ENCODE measurements around the gene SMCP. TPM values are rescaled to one million over a fixed set of nuclear protein-coding genes. Genes with fewer than 3 reads are reported as not detected.

The SMCP gene
- total RNA-seq, 5 donors from 2014 or later (not counting 1 experiment from before 2014, with no cell fraction given), result not detected

DNA sequence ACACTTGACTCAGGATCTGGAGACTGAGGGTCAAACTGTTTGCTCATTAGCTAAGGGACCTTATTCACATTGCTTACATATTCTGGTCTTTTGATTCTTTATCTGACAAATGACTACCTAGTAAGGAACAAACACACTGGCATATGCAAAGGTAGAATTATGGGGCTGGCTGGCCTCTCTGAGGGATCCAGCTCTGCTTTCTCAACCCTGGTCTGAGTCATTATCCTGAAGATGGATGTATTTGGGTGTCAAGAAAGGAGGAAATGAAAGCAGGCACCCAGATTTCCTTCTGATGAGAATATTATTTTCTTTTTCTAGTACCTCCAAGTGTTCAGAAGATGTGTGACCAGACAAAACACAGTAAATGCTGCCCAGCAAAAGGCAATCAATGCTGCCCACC is 6.0 kb downstream of the SMCP start:
- ATAC-seq (replicated peaks in 1 of 4), result no peak
- Histone ChIP-seq H3K27ac (ENCODE audit: low read length) (no peak overlapping the region), H3K4me3 (ENCODE audit: control insufficient read depth in 1 of 2, extremely low read depth in 1 of 2, low read length in 1 of 2) (no peak overlapping the region), H3K9me3 (no peaks in the 10 kb centered on the region), H3K36me3 (ENCODE audit: control insufficient read depth in 2 of 2, extremely low read depth in 1 of 2, insufficient read depth in 1 of 2, low read length in 1 of 2) (no peaks in the 10 kb centered on the region), H3K4me1 (ENCODE audit: control insufficient read depth in 1 of 2, extremely low read depth in 1 of 2, insufficient read depth in 2 of 2, low read length in 2 of 2) (no peaks in the 10 kb centered on the region), H3K27me3 (replicated peaks in 1 of 2; ENCODE audit: control insufficient read depth in 2 of 2, extremely low read depth in 1 of 2, insufficient read depth in 2 of 2, low read length in 1 of 2) (peaks cover 0 to 3% of the 10 kb centered on the region in 2 experiments)
- Mint-ChIP-seq H3K4me3 (no peak overlapping the region), H3K27ac (no peak overlapping the region), H3K9me3 (no peaks in the 10 kb centered on the region), H3K36me3 (no peaks in the 10 kb centered on the region), H3K27me3 (peaks cover 2 to 8% of the 10 kb centered on the region in 2 donors), H3K4me1 (peaks cover 0 to 5% (median 0%) of the 10 kb centered on the region in 3 donors)
- DNase-seq, result no peak
- ChIA-PET POLR2A (no interaction called here), CTCF (no interaction called here)

GRCh38 chr1:152884506-152884905 is 6.4 kb downstream of the SMCP start:
- Histone ChIP-seq H3K36me3 (ENCODE audit: control insufficient read depth in 2 of 2, extremely low read depth in 1 of 2, insufficient read depth in 1 of 2, low read length in 1 of 2) (no peaks in the 10 kb centered on the region), H3K4me1 (ENCODE audit: control insufficient read depth in 1 of 2, extremely low read depth in 1 of 2, insufficient read depth in 2 of 2, low read length in 2 of 2) (no peaks in the 10 kb centered on the region), H3K27ac (ENCODE audit: low read length) (no peak overlapping the region), H3K4me3 (ENCODE audit: control insufficient read depth in 1 of 2, extremely low read depth in 1 of 2, low read length in 1 of 2) (no peak overlapping the region), H3K9me3 (no peaks in the 10 kb centered on the region), H3K27me3 (replicated peaks in 1 of 2; ENCODE audit: control insufficient read depth in 2 of 2, extremely low read depth in 1 of 2, insufficient read depth in 2 of 2, low read length in 1 of 2) (peaks cover 0 to 3% of the 10 kb centered on the region in 2 experiments)
- no peak overlapping the region for H3K27ac Mint-ChIP-seq
- ChIA-PET CTCF (no interaction called here), POLR2A (no interaction called here)
- WGBS (ENCODE audit: insufficient coverage), result no CpG with 5 or more reads among the region's 1 CpG
- ATAC-seq (replicated peaks in 1 of 4) (no peak), DNase-seq (no peak)
- no peaks in the 10 kb centered on the region for H3K9me3 Mint-ChIP-seq
- H3K36me3 Mint-ChIP-seq, result no peaks in the 10 kb centered on the region
- no peak overlapping the region for H3K4me3 Mint-ChIP-seq
- peaks cover 0 to 5% (median 0%) of the 10 kb centered on the region in 3 donors for H3K4me1 Mint-ChIP-seq
- peaks cover 0 to 8% of the 10 kb centered on the region in 2 donors for H3K27me3 Mint-ChIP-seq

- Histone ChIP-seq H3K4me3 (ENCODE audit: control insufficient read depth in 1 of 2, extremely low read depth in 1 of 2, low read length in 1 of 2) (no peak overlapping the region), H3K4me1 (ENCODE audit: control insufficient read depth in 1 of 2, extremely low read depth in 1 of 2, insufficient read depth in 2 of 2, low read length in 2 of 2) (no peaks in the 10 kb centered on the region), H3K27me3 (replicated peaks in 1 of 2; ENCODE audit: control insufficient read depth in 2 of 2, extremely low read depth in 1 of 2, insufficient read depth in 2 of 2, low read length in 1 of 2) (peaks cover 0 to 3% of the 10 kb centered on the region in 2 experiments), H3K27ac (ENCODE audit: low read length) (no peak overlapping the region), H3K36me3 (ENCODE audit: control insufficient read depth in 2 of 2, extremely low read depth in 1 of 2, insufficient read depth in 1 of 2, low read length in 1 of 2) (no peaks in the 10 kb centered on the region), H3K9me3 (no peaks in the 10 kb centered on the region)
- H3K9me3 Mint-ChIP-seq, result no peaks in the 10 kb centered on the region
- peaks cover 0 to 5% (median 0%) of the 10 kb centered on the region in 3 donors for H3K4me1 Mint-ChIP-seq
- 75% methylated on average over 2 of the region's 4 CpGs for WGBS (ENCODE audit: insufficient coverage)
- ATAC-seq (replicated peaks in 1 of 4) (no peak), DNase-seq (no peak)
- POLR2A ChIA-PET, result no interaction called here
- H3K27ac Mint-ChIP-seq, result no peak overlapping the region
- no peaks in the 10 kb centered on the region for H3K36me3 Mint-ChIP-seq
- CTCF ChIA-PET, result no interaction called here
- H3K27me3 Mint-ChIP-seq, result peaks cover 0 to 10% of the 10 kb centered on the region in 2 donors
- no peak overlapping the region for H3K4me3 Mint-ChIP-seq
These were observed 7.0 kb downstream of the SMCP start for GRCh38 chr1:152884966-152885624.

- no peak for DNase-seq
- 67% methylated on average over 1 of the region's 3 CpGs for WGBS (ENCODE audit: insufficient coverage)
- Mint-ChIP-seq H3K27me3 (peaks cover 0 to 12% of the 10 kb centered on the region in 2 donors), H3K27ac (no peak overlapping the region), H3K4me1 (no peaks in the 10 kb centered on the region), H3K36me3 (no peaks in the 10 kb centered on the region), H3K9me3 (no peaks in the 10 kb centered on the region), H3K4me3 (no peak overlapping the region)
- CTCF ChIA-PET, result no interaction called here
- no peaks in the 10 kb centered on the region for H3K9me3 ChIP-seq
- no peaks in the 10 kb centered on the region for H3K4me1 ChIP-seq (ENCODE audit: control insufficient read depth in 1 of 2, extremely low read depth in 1 of 2, insufficient read depth in 2 of 2, low read length in 2 of 2)
- H3K4me3 ChIP-seq (ENCODE audit: control insufficient read depth in 1 of 2, extremely low read depth in 1 of 2, low read length in 1 of 2), result no peak overlapping the region
- peaks cover 0 to 3% of the 10 kb centered on the region in 2 experiments for H3K27me3 ChIP-seq (replicated peaks in 1 of 2; ENCODE audit: control insufficient read depth in 2 of 2, extremely low read depth in 1 of 2, insufficient read depth in 2 of 2, low read length in 1 of 2)
- POLR2A ChIA-PET, result no interaction called here
- no peak overlapping the region for H3K27ac ChIP-seq (ENCODE audit: low read length)
- no peaks in the 10 kb centered on the region for H3K36me3 ChIP-seq (ENCODE audit: control insufficient read depth in 2 of 2, extremely low read depth in 1 of 2, insufficient read depth in 1 of 2, low read length in 1 of 2)
- no peak for ATAC-seq (replicated peaks in 1 of 4)
These were observed 8.0 kb downstream of the SMCP start for GRCh38 chr1:152886085-152886484.

GRCh38 chr1:152886758-152887409 is 8.8 kb downstream of the SMCP start:
- no peak for ATAC-seq (replicated peaks in 1 of 4)
- DNase-seq, result no peak
- Mint-ChIP-seq H3K9me3 (no peaks in the 10 kb centered on the region), H3K27ac (no peak overlapping the region), H3K27me3 (peaks cover 6 to 18% of the 10 kb centered on the region in 2 donors), H3K4me1 (no peaks in the 10 kb centered on the region), H3K36me3 (no peaks in the 10 kb centered on the region), H3K4me3 (no peak overlapping the region)
- H3K9me3 ChIP-seq, result no peaks in the 10 kb centered on the region
- H3K4me1 ChIP-seq (ENCODE audit: control insufficient read depth in 1 of 2, extremely low read depth in 1 of 2, insufficient read depth in 2 of 2, low read length in 2 of 2), result no peaks in the 10 kb centered on the region
- H3K27ac ChIP-seq (ENCODE audit: low read length), result no peak overlapping the region
- peaks cover 0 to 3% of the 10 kb centered on the region in 2 experiments for H3K27me3 ChIP-seq (replicated peaks in 1 of 2; ENCODE audit: control insufficient read depth in 2 of 2, extremely low read depth in 1 of 2, insufficient read depth in 2 of 2, low read length in 1 of 2)
- WGBS (ENCODE audit: insufficient coverage), result 64% methylated on average over 5 of the region's 8 CpGs
- ChIA-PET CTCF (no interaction called here), POLR2A (no interaction called here)
- H3K4me3 ChIP-seq (ENCODE audit: control insufficient read depth in 1 of 2, extremely low read depth in 1 of 2, low read length in 1 of 2), result no peak overlapping the region
- no peaks in the 10 kb centered on the region for H3K36me3 ChIP-seq (ENCODE audit: control insufficient read depth in 2 of 2, extremely low read depth in 1 of 2, insufficient read depth in 1 of 2, low read length in 1 of 2)

- POLR2A ChIA-PET, result no interaction called here
- Mint-ChIP-seq H3K9me3 (no peaks in the 10 kb centered on the region), H3K27ac (no peak overlapping the region), H3K4me3 (no peak overlapping the region), H3K36me3 (no peaks in the 10 kb centered on the region), H3K27me3 (peaks cover 10 to 20% of the 10 kb centered on the region in 2 donors), H3K4me1 (no peaks in the 10 kb centered on the region)
- Histone ChIP-seq H3K36me3 (ENCODE audit: control insufficient read depth in 2 of 2, extremely low read depth in 1 of 2, insufficient read depth in 1 of 2, low read length in 1 of 2) (no peaks in the 10 kb centered on the region), H3K27me3 (replicated peaks in 1 of 2; ENCODE audit: control insufficient read depth in 2 of 2, extremely low read depth in 1 of 2, insufficient read depth in 2 of 2, low read length in 1 of 2) (peaks cover 0 to 3% of the 10 kb centered on the region in 2 experiments), H3K4me3 (ENCODE audit: control insufficient read depth in 1 of 2, extremely low read depth in 1 of 2, low read length in 1 of 2) (no peak overlapping the region), H3K4me1 (ENCODE audit: control insufficient read depth in 1 of 2, extremely low read depth in 1 of 2, insufficient read depth in 2 of 2, low read length in 2 of 2) (no peaks in the 10 kb centered on the region), H3K27ac (ENCODE audit: low read length) (no peak overlapping the region), H3K9me3 (no peaks in the 10 kb centered on the region)
- CTCF ChIA-PET, result interaction anchor here in 1 of 2 donors (0.7 kb wide), 1 partner anchor 377 kb away, joined by 5 read pairs; no protein-coding TSS in a partner anchor
- no CpG with 5 or more reads among the region's 1 CpG for WGBS (ENCODE audit: insufficient coverage)
- ATAC-seq (replicated peaks in 1 of 4) (no peak), DNase-seq (no peak)
These were observed 10.0 kb downstream of the SMCP start for GRCh38 chr1:152888126-152888525.

All from T-cell (primary cell).